ENCODE measurements around the gene CAPN10.
"Not testable (repeated sequence)": the region's sequence is repeated elsewhere in the genome, so short reads cannot be mapped to it uniquely, and the experiment has no call there.

Gene CAPN10

GRCh38 chr2:240586198-240586918 lies at the start of gene CAPN10:
CAPN10 (plus strand) TSS chr2:240586734; CDS start chr2:240586912, 178 bp downstream.
- DNase-seq: peak; percentile 96

GRCh38 chr2:240538031-240538780 lies 48.3 kb upstream of the CAPN10 start:
- DNase-seq: no peak

GRCh38 chr2:240539101-240539500 lies 47.4 kb upstream of the CAPN10 start:
- DNase-seq: not testable (repeated sequence)

GRCh38 chr2:240539906-240540305 lies 46.6 kb upstream of the CAPN10 start:
- DNase-seq: no peak

- DNase-seq: no peak
Measured at GRCh38 chr2:240551288-240551687, 35.2 kb upstream of the CAPN10 start.

- no peak for DNase-seq
Measured at GRCh38 chr2:240551811-240552210, 34.7 kb upstream of the CAPN10 start.

GRCh38 chr2:240553956-240554480 lies 32.5 kb upstream of the CAPN10 start:
- DNase-seq: no peak

- no peak for DNase-seq
Measured at GRCh38 chr2:240554767-240555493, 31.6 kb upstream of the CAPN10 start.

GRCh38 chr2:240555541-240556250 lies 30.8 kb upstream of the CAPN10 start:
- DNase-seq: no peak

GRCh38 chr2:240556553-240557100 lies 29.9 kb upstream of the CAPN10 start:
- peak; percentile 49 for DNase-seq

GRCh38 chr2:240557101-240557751 lies 29.3 kb upstream of the CAPN10 start:
- DNase-seq: no peak

- DNase-seq: no peak
Measured at GRCh38 chr2:240557808-240558207, 28.7 kb upstream of the CAPN10 start, which contains the start of gene ANKMY1. ANKMY1 (minus strand) TSS chr2:240557988; CDS start chr2:240557335, 653 bp downstream.

- DNase-seq: no peak
Measured at GRCh38 chr2:240558236-240558761, 28.2 kb upstream of the CAPN10 start.

GRCh38 chr2:240559286-240559685 lies 27.2 kb upstream of the CAPN10 start:
- DNase-seq: no peak

- peak; percentile 90 for DNase-seq
Measured at GRCh38 chr2:240560084-240560479, 26.5 kb upstream of the CAPN10 start, which contains the start of gene DUSP28. DUSP28 (plus strand) TSS chr2:240560357; CDS start chr2:240560685, 328 bp downstream.

GRCh38 chr2:240560480-240561324 lies 25.8 kb upstream of the CAPN10 start:
- peak; percentile 96 for DNase-seq

- no peak for DNase-seq
Measured at GRCh38 chr2:240561325-240561971, 25.1 kb upstream of the CAPN10 start.

- DNase-seq: not testable (repeated sequence)
Measured at GRCh38 chr2:240563231-240563630, 23.3 kb upstream of the CAPN10 start.

GRCh38 chr2:240563951-240564560 lies 22.5 kb upstream of the CAPN10 start:
- no peak for DNase-seq
